GM23338 (cell line): Measurements from ENCODE around the gene PLAAT2. TPM values are rescaled to one million over a fixed set of nuclear protein-coding genes. Genes with fewer than 3 reads are reported as not detected.

Source experiments
- ATAC-seq: fragments of 200-7000 bp; cut with Tn5 transposase; 3 replicates; pipeline ENCODE4 v1.9.1; 2020
- DNase-seq: peaks from one replicate; pipeline ENCODE4 v3.0.0-alpha.2; 2015; ENCODE audit warnings: low spot score
- H2AFZ ChIP-seq: fragments of 200-600 bp; sonication (generic); 2 replicates; pipeline ENCODE4 v1.8.0; 2016; ENCODE audit warnings: antibody characterized with exemption, mild to moderate bottlenecking, moderate library complexity
- H3F3A ChIP-seq: fragments of 200-600 bp; sonication (generic); replicated peaks from 2 replicates; pipeline ENCODE4 v1.8.0; 2017; ENCODE audit warnings: antibody characterized with exemption, mixed run types, low read depth
- H3K27ac ChIP-seq: fragments of 200-600 bp; sonication (generic); 2 replicates; pipeline ENCODE4 v1.6.1; 2016; ENCODE audit warnings: low read depth
- H3K27me3 ChIP-seq: fragments of 200-600 bp; sonication (generic); 2 replicates; pipeline ENCODE4 v1.8.0; 2016; ENCODE audit warnings: mild to moderate bottlenecking, mixed run types, moderate library complexity; ENCODE audit not compliant: insufficient read depth
- H3K36me3 ChIP-seq: fragments of 200-600 bp; sonication (generic); 2 replicates; pipeline ENCODE4 v1.8.0; 2016; ENCODE audit warnings: mild to moderate bottlenecking; ENCODE audit not compliant: insufficient read depth
- H3K4me1 ChIP-seq: fragments of 200-600 bp; sonication (generic); 2 replicates; pipeline ENCODE4 v1.8.0; 2016; ENCODE audit warnings: mild to moderate bottlenecking, moderate library complexity; ENCODE audit not compliant: insufficient read depth
- H3K4me2 ChIP-seq: fragments of 200-600 bp; sonication (generic); 2 replicates; pipeline ENCODE4 v1.7.1; 2017; ENCODE audit warnings: mixed run types
- H3K4me3 ChIP-seq: fragments of 200-600 bp; sonication (generic); 2 replicates; pipeline ENCODE4 v1.6.1; 2016; ENCODE audit warnings: mixed run types
- H3K79me2 ChIP-seq: fragments of 200-600 bp; sonication (generic); replicated peaks from 2 replicates; pipeline ENCODE4 v1.8.0; 2017; ENCODE audit warnings: mild to moderate bottlenecking; ENCODE audit not compliant: insufficient read depth
- H3K9me2 ChIP-seq: fragments of 200-600 bp; sonication (generic); 2 replicates; pipeline ENCODE4 v1.8.0; 2017; ENCODE audit not compliant: insufficient read depth
- H4K20me1 ChIP-seq: fragments of 200-600 bp; sonication (generic); replicated peaks from 2 replicates; pipeline ENCODE4 v1.8.0; 2017; ENCODE audit warnings: mild to moderate bottlenecking; ENCODE audit not compliant: insufficient read depth
- H3K27ac Mint-ChIP-seq: 2 replicates; pipeline ENCODE4 v1.8.0; 2020; ENCODE audit warnings: inconsistent platforms, mild to moderate bottlenecking, moderate library complexity, mixed read lengths
- H3K27me3 Mint-ChIP-seq: 3 replicates; pipeline ENCODE4 v1.8.0; 2022; ENCODE audit warnings: low read depth, mild to moderate bottlenecking, moderate library complexity, mixed read lengths, inconsistent platforms; ENCODE audit not compliant: insufficient read depth, poor library complexity
- H3K36me3 Mint-ChIP-seq: 3 replicates; pipeline ENCODE4 v1.8.0; 2021; ENCODE audit warnings: low read depth, mild to moderate bottlenecking, inconsistent platforms, moderate library complexity, mixed read lengths
- H3K4me1 Mint-ChIP-seq: 3 replicates; pipeline ENCODE4 v1.8.0; 2020; ENCODE audit warnings: mild to moderate bottlenecking, inconsistent platforms, mixed read lengths
- H3K4me3 Mint-ChIP-seq: 3 replicates; pipeline ENCODE4 v1.8.0; 2021; ENCODE audit warnings: moderate library complexity, mild to moderate bottlenecking, inconsistent platforms, mixed read lengths
- H3K9me3 Mint-ChIP-seq: 3 replicates; pipeline ENCODE4 v1.8.0; 2020; ENCODE audit warnings: moderate library complexity, mild to moderate bottlenecking, inconsistent platforms, mixed read lengths
- CREB1 ChIP-seq: fragments of 250-450 bp; sonication (Bioruptor Pico); IDR thresholded peaks from 2 replicates; pipeline ENCODE4 v1.5.0; 2020; ENCODE audit warnings: low read depth, mild to moderate bottlenecking, moderate library complexity
- EZH2 ChIP-seq: fragments of 200-600 bp; sonication (generic); IDR thresholded peaks from one replicate; pipeline ENCODE4 v1.8.0; 2017; ENCODE audit warnings: antibody characterized with exemption, mild to moderate bottlenecking, low read depth; ENCODE audit not compliant: unreplicated experiment
- EZH2phosphoT487 ChIP-seq: fragments of 200-600 bp; sonication (generic); IDR thresholded peaks from one replicate; pipeline ENCODE4 v1.8.1; 2018; ENCODE audit warnings: antibody characterized with exemption; ENCODE audit not compliant: unreplicated experiment
- JUNB ChIP-seq: IDR thresholded peaks from one replicate; pipeline ENCODE4 v1.6.1; 2016; ENCODE audit warnings: antibody characterized with exemption; ENCODE audit not compliant: unreplicated experiment
- NANOG ChIP-seq: IDR thresholded peaks from 2 replicates; pipeline ENCODE4 v1.6.1; 2016; ENCODE audit warnings: antibody characterized with exemption, borderline replicate concordance
- POLR2AphosphoS5 ChIP-seq: IDR thresholded peaks from 2 replicates; pipeline ENCODE4 v1.6.1; 2016; ENCODE audit warnings: antibody characterized with exemption, low read depth
- STAT1 ChIP-seq: IDR thresholded peaks from one replicate; pipeline ENCODE4 v1.6.1; 2016; ENCODE audit warnings: antibody characterized with exemption; ENCODE audit not compliant: unreplicated experiment
- ZNF114 ChIP-seq: fragments of 250-450 bp; sonication (Bioruptor Pico); IDR thresholded peaks from 2 replicates; pipeline ENCODE4 v1.5.0; 2020; ENCODE audit warnings: mild to moderate bottlenecking, moderate library complexity
- ZNF331 ChIP-seq: fragments of 250-450 bp; sonication (Bioruptor Pico); IDR thresholded peaks from 2 replicates; pipeline ENCODE4 v1.5.0; 2020; ENCODE audit warnings: low read depth, mild to moderate bottlenecking, moderate library complexity
- polyA plus RNA-seq: library from polyadenylated mRNA; unstranded; fragments of >200 nt; fragmentation: Nextera tagmentation; extraction: Ambion mirVana; gene quantifications from 2 replicates; pipeline ENCODE4 v1.2.1, GENCODE V29; 2016
- total RNA-seq: library from RNA; depleted of rRNA; stranded (reverse); fragments of >200 nt; shearing (Covaris generic); gene quantifications from 2 replicates; pipeline ENCODE4 v1.2.3, GENCODE V29; 2014
- TF ChIP-seq, protein P1 (sequence below): fragments of 250-450 bp; sonication (Bioruptor Pico); IDR thresholded peaks from 2 replicates; pipeline ENCODE4 v1.5.0; 2020; ENCODE audit warnings: mild to moderate bottlenecking, moderate library complexity
- TF ChIP-seq, protein P2 (sequence below), 2 experiments: fragments of 200-600 bp in 1 of 2; sonication (generic) in 1 of 2; conservative IDR thresholded peaks; 2 replicates each; pipeline versions ENCODE4 v1.5.1 to v1.6.1; 2016 to 2017; ENCODE audit warnings: antibody characterized with exemption in 2 of 2, low read depth in 2 of 2, mild to moderate bottlenecking in 2 of 2, moderate library complexity in 1 of 2
- TF ChIP-seq, protein P3 (sequence below): IDR thresholded peaks from one replicate; pipeline ENCODE4 v1.6.1; 2018; ENCODE audit warnings: antibody characterized with exemption; ENCODE audit not compliant: unreplicated experiment
- TF ChIP-seq, protein P4 (sequence below): IDR thresholded peaks from 2 replicates; pipeline ENCODE4 v1.6.1; 2016; ENCODE audit warnings: antibody characterized with exemption

Gene PLAAT2
- total and polyA plus RNA-seq, 2 experiments from 2014 or later = 0.66 to 0.78 TPM

DNA sequence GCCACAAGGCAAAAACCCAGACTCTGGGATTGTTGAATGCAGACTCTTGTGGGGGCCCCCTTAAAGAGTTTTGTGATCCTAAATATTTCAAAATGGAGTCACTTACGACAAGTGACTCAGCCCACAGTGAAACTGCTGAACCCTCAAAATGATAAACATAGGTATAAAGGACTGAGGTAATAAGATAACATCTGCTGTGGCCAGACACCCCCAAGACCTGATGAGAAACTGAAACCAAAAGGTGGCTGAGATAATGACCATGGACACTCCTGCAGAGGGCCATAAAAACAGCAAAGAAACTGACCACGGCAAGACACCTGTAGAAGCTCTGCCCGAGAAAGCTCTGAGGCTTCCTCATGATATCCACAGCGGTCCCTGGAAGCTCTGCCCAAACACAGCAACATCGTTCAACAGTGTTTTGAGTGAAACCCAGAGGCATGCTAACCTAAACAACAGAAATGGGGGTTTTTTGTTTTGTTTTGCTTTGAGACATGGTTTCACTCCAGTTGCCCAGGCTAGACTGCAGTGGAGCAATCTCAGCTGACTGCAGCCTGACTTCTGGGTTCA is 28.2 kb downstream of the PLAAT2 start:
- no peak overlapping the region for H3K4me3 Mint-ChIP-seq
- 0 out of 2 replicates have a peak, but pooled peaks cover 10% of the 10 kb centered on the region for H3F3A ChIP-seq
- H4K20me1 ChIP-seq = no peaks in the 10 kb centered on the region
- H3K4me2 ChIP-seq = no peak overlapping the region
- H3K27me3 Mint-ChIP-seq = peaks cover 11% of the 10 kb centered on the region
- TF ChIP-seq ZNF114 (CRISPR knock-in tag) (no peak), STAT1 (no peak), ZNF331 (CRISPR knock-in tag) (no peak), EZH2phosphoT487 (no peak), JUNB (no peak), NANOG (no peak), POLR2AphosphoS5 (no peak), CREB1 (CRISPR knock-in tag) (no peak), EZH2 (no peak)
- TF ChIP-seq, protein P1, sequence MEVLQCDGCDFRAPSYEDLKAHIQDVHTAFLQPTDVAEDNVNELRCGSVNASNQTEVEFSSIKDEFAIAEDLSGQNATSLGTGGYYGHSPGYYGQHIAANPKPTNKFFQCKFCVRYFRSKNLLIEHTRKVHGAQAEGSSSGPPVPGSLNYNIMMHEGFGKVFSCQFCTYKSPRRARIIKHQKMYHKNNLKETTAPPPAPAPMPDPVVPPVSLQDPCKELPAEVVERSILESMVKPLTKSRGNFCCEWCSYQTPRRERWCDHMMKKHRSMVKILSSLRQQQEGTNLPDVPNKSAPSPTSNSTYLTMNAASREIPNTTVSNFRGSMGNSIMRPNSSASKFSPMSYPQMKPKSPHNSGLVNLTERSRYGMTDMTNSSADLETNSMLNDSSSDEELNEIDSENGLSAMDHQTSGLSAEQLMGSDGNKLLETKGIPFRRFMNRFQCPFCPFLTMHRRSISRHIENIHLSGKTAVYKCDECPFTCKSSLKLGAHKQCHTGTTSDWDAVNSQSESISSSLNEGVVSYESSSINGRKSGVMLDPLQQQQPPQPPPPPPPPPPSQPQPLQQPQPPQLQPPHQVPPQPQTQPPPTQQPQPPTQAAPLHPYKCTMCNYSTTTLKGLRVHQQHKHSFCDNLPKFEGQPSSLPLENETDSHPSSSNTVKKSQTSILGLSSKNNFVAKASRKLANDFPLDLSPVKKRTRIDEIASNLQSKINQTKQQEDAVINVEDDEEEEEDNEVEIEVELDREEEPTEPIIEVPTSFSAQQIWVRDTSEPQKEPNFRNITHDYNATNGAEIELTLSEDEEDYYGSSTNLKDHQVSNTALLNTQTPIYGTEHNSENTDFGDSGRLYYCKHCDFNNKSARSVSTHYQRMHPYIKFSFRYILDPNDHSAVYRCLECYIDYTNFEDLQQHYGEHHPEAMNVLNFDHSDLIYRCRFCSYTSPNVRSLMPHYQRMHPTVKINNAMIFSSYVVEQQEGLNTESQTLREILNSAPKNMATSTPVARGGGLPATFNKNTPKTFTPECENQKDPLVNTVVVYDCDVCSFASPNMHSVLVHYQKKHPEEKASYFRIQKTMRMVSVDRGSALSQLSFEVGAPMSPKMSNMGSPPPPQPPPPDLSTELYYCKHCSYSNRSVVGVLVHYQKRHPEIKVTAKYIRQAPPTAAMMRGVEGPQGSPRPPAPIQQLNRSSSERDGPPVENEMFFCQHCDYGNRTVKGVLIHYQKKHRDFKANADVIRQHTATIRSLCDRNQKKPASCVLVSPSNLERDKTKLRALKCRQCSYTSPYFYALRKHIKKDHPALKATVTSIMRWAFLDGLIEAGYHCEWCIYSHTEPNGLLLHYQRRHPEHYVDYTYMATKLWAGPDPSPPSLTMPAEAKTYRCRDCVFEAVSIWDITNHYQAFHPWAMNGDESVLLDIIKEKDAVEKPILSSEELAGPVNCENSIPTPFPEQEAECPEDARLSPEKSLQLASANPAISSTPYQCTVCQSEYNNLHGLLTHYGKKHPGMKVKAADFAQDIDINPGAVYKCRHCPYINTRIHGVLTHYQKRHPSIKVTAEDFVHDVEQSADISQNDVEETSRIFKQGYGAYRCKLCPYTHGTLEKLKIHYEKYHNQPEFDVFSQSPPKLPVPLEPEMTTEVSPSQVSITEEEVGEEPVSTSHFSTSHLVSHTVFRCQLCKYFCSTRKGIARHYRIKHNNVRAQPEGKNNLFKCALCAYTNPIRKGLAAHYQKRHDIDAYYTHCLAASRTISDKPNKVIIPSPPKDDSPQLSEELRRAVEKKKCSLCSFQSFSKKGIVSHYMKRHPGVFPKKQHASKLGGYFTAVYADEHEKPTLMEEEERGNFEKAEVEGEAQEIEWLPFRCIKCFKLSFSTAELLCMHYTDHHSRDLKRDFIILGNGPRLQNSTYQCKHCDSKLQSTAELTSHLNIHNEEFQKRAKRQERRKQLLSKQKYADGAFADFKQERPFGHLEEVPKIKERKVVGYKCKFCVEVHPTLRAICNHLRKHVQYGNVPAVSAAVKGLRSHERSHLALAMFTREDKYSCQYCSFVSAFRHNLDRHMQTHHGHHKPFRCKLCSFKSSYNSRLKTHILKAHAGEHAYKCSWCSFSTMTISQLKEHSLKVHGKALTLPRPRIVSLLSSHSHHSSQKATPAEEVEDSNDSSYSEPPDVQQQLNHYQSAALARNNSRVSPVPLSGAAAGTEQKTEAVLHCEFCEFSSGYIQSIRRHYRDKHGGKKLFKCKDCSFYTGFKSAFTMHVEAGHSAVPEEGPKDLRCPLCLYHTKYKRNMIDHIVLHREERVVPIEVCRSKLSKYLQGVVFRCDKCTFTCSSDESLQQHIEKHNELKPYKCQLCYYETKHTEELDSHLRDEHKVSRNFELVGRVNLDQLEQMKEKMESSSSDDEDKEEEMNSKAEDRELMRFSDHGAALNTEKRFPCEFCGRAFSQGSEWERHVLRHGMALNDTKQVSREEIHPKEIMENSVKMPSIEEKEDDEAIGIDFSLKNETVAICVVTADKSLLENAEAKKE (CRISPR knock-in tag) = no peak
- TF ChIP-seq, protein P2, sequence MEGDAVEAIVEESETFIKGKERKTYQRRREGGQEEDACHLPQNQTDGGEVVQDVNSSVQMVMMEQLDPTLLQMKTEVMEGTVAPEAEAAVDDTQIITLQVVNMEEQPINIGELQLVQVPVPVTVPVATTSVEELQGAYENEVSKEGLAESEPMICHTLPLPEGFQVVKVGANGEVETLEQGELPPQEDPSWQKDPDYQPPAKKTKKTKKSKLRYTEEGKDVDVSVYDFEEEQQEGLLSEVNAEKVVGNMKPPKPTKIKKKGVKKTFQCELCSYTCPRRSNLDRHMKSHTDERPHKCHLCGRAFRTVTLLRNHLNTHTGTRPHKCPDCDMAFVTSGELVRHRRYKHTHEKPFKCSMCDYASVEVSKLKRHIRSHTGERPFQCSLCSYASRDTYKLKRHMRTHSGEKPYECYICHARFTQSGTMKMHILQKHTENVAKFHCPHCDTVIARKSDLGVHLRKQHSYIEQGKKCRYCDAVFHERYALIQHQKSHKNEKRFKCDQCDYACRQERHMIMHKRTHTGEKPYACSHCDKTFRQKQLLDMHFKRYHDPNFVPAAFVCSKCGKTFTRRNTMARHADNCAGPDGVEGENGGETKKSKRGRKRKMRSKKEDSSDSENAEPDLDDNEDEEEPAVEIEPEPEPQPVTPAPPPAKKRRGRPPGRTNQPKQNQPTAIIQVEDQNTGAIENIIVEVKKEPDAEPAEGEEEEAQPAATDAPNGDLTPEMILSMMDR (conservative IDR thresholded peaks at IDR 0.05; ENCODE audit: low read depth in 2 of 2) = no peak
- TF ChIP-seq, protein P3, sequence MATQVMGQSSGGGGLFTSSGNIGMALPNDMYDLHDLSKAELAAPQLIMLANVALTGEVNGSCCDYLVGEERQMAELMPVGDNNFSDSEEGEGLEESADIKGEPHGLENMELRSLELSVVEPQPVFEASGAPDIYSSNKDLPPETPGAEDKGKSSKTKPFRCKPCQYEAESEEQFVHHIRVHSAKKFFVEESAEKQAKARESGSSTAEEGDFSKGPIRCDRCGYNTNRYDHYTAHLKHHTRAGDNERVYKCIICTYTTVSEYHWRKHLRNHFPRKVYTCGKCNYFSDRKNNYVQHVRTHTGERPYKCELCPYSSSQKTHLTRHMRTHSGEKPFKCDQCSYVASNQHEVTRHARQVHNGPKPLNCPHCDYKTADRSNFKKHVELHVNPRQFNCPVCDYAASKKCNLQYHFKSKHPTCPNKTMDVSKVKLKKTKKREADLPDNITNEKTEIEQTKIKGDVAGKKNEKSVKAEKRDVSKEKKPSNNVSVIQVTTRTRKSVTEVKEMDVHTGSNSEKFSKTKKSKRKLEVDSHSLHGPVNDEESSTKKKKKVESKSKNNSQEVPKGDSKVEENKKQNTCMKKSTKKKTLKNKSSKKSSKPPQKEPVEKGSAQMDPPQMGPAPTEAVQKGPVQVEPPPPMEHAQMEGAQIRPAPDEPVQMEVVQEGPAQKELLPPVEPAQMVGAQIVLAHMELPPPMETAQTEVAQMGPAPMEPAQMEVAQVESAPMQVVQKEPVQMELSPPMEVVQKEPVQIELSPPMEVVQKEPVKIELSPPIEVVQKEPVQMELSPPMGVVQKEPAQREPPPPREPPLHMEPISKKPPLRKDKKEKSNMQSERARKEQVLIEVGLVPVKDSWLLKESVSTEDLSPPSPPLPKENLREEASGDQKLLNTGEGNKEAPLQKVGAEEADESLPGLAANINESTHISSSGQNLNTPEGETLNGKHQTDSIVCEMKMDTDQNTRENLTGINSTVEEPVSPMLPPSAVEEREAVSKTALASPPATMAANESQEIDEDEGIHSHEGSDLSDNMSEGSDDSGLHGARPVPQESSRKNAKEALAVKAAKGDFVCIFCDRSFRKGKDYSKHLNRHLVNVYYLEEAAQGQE = no peak
- TF ChIP-seq, protein P4, sequence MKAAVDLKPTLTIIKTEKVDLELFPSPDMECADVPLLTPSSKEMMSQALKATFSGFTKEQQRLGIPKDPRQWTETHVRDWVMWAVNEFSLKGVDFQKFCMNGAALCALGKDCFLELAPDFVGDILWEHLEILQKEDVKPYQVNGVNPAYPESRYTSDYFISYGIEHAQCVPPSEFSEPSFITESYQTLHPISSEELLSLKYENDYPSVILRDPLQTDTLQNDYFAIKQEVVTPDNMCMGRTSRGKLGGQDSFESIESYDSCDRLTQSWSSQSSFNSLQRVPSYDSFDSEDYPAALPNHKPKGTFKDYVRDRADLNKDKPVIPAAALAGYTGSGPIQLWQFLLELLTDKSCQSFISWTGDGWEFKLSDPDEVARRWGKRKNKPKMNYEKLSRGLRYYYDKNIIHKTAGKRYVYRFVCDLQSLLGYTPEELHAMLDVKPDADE = no peak
- H3K27ac ChIP-seq = no peak overlapping the region
- H3K36me3 Mint-ChIP-seq = peaks cover 6% of the 10 kb centered on the region
- peaks cover 10% of the 10 kb centered on the region; the same call in 2 of the 3 replicates for H3K9me3 Mint-ChIP-seq
- ATAC-seq (no peak), DNase-seq (no peak)
- no peaks in the 10 kb centered on the region for H3K36me3 ChIP-seq
- H3K9me2 ChIP-seq = peaks cover 9% of the 10 kb centered on the region; the same call in 1 of the 2 replicates
- no peaks in the 10 kb centered on the region for H3K79me2 ChIP-seq
- H2AFZ ChIP-seq = no peak overlapping the region
- H3K4me3 ChIP-seq = no peak overlapping the region
- peaks cover 36% of the 10 kb centered on the region for H3K4me1 Mint-ChIP-seq
- no peaks in the 10 kb centered on the region for H3K27me3 ChIP-seq
- H3K27ac Mint-ChIP-seq = no peak overlapping the region
- peaks cover 21% of the 10 kb centered on the region for H3K4me1 ChIP-seq
